Measurements from ENCODE around the gene PBRM1.
"Not testable (repeated sequence)": the region's sequence is repeated elsewhere in the genome, so short reads cannot be mapped to it uniquely, and the experiment has no call there.

Gene PBRM1

DNA sequence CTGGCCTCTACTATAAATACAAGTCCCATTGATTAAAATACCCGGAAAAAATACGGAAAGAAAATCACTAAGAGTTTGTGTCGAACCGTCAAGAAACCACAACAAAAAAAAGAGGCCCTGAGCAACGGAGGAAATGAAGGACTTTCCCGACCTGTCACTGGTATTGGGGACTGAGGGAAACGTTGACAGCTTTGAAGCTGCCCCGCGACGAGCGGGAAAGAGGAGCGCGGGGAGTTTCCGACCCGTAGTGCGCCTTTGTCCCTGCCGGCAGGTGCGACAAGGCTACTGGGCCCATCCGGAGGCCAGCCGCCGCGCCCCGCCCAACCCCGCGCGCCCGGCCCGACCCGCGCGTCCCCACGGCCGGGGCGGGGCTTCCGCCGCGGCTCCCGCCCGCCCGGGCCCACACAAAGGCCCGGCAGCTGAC, 416 bp downstream of the PBRM1 start:
- peaks cover 73% of the 10 kb centered on the region for H3K4me1 Mint-ChIP-seq
- H3K36me3 Mint-ChIP-seq: peaks cover 26% of the 10 kb centered on the region
- no peaks in the 10 kb centered on the region for H3K9me3 Mint-ChIP-seq
- no peaks in the 10 kb centered on the region for H3K27me3 Mint-ChIP-seq
- H3K4me3 Mint-ChIP-seq: peak overlapping the region; percentile 96
- peak overlapping the region; percentile 97 for H3K27ac Mint-ChIP-seq

DNA sequence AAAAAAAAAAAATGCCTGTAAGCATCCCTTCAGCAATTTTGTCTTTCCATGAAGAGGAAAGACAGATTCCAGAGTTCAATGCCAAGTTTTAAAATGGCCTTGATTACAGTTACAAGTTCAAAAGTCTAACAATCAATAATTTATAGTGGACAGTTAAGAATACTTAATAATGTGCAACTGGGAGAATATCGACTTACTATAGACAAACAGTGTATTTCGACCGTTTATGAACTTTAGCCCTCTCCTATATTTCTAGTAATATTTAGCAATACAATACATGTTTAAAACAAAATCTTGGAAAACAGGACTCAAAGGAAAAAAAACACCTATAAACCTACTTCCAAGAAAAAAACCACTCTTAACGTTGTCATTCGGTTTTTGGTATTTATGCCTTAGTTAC, 1.5 kb downstream of the PBRM1 start:
- Mint-ChIP-seq H3K4me3 (peak overlapping the region; percentile 96), H3K27me3 (no peaks in the 10 kb centered on the region), H3K4me1 (peaks cover 72% of the 10 kb centered on the region), H3K27ac (peak overlapping the region; percentile 55), H3K9me3 (no peaks in the 10 kb centered on the region), H3K36me3 (peaks cover 25% of the 10 kb centered on the region)

GRCh38 chr3:52683611-52684010, 2.1 kb downstream of the PBRM1 start:
- peak overlapping the region; percentile 55 for H3K27ac Mint-ChIP-seq
- H3K4me1 Mint-ChIP-seq: peaks cover 69% of the 10 kb centered on the region
- H3K36me3 Mint-ChIP-seq: peaks cover 22% of the 10 kb centered on the region
- H3K9me3 Mint-ChIP-seq: no peaks in the 10 kb centered on the region
- H3K4me3 Mint-ChIP-seq: peak overlapping the region; percentile 96
- H3K27me3 Mint-ChIP-seq: no peaks in the 10 kb centered on the region

DNA sequence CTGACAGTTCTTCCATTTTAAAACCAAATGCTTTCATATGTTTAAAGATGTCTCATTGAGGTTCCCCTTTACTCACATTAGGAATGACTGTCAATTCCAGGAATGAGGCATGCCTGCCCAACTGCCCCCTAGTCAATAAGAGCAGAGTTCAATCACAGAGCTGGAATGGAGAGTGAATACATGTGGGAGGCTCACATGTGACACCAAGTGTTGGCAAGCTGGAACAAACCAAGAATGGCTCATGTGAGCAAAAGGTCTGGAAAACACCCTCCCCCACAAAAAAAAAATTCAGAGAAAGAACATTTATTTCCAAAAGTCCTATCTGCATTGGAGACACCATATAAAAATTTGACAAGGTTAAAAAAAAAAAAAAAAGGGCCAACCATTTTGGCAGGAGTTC, 3.7 kb downstream of the PBRM1 start:
- Mint-ChIP-seq H3K36me3 (peaks cover 20% of the 10 kb centered on the region), H3K4me1 (peaks cover 53% of the 10 kb centered on the region), H3K9me3 (no peaks in the 10 kb centered on the region), H3K27ac (peak overlapping the region; percentile 66), H3K4me3 (peak overlapping the region; percentile 31), H3K27me3 (no peaks in the 10 kb centered on the region)

GRCh38 chr3:52681596-52681995, 4.1 kb downstream of the PBRM1 start:
- peak overlapping the region; percentile 31 for H3K4me3 Mint-ChIP-seq
- peaks cover 49% of the 10 kb centered on the region for H3K4me1 Mint-ChIP-seq
- no peaks in the 10 kb centered on the region for H3K27me3 Mint-ChIP-seq
- H3K9me3 Mint-ChIP-seq: no peaks in the 10 kb centered on the region
- H3K36me3 Mint-ChIP-seq: peaks cover 21% of the 10 kb centered on the region
- H3K27ac Mint-ChIP-seq: peak overlapping the region; percentile 66

GRCh38 chr3:52679811-52680210, 5.9 kb downstream of the PBRM1 start:
- Mint-ChIP-seq H3K36me3 (peaks cover 21% of the 10 kb centered on the region), H3K27me3 (no peaks in the 10 kb centered on the region), H3K4me1 (peaks cover 43% of the 10 kb centered on the region), H3K27ac (peak overlapping the region; percentile 77), H3K4me3 (no peak overlapping the region), H3K9me3 (no peaks in the 10 kb centered on the region)

DNA sequence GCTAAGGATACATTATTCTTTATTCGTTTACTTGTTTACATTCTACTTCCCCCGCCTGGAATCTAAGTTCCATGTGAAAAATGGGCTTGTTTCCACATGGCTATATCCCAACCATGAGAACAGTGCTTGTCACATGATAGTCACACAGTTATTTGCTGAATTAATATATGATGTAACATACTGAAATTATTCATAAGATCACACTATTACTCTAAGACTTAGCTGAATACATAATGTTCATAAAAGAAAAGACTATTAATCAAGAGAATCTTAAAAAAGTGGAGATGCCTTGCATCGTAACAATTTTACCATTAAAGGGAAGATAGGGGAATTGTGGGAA, 6.5 kb downstream of the PBRM1 start:
- Mint-ChIP-seq H3K27me3 (no peaks in the 10 kb centered on the region), H3K4me1 (peaks cover 37% of the 10 kb centered on the region), H3K27ac (no peak overlapping the region), H3K4me3 (no peak overlapping the region), H3K36me3 (peaks cover 21% of the 10 kb centered on the region), H3K9me3 (no peaks in the 10 kb centered on the region)

GRCh38 chr3:52678265-52679198, 7.2 kb downstream of the PBRM1 start:
- Mint-ChIP-seq H3K36me3 (peaks cover 21% of the 10 kb centered on the region), H3K27ac (no peak overlapping the region), H3K4me3 (no peak overlapping the region), H3K9me3 (no peaks in the 10 kb centered on the region), H3K4me1 (peaks cover 34% of the 10 kb centered on the region), H3K27me3 (no peaks in the 10 kb centered on the region)

GRCh38 chr3:52676201-52676600, 9.5 kb downstream of the PBRM1 start:
- Mint-ChIP-seq H3K36me3 (peaks cover 20% of the 10 kb centered on the region), H3K4me1 (peaks cover 29% of the 10 kb centered on the region)
- H3K4me3 Mint-ChIP-seq: not testable (repeated sequence)

GRCh38 chr3:52671676-52672075, 14.0 kb downstream of the PBRM1 start:
- peak overlapping the region; percentile 33 for H3K27ac Mint-ChIP-seq
- no peaks in the 10 kb centered on the region for H3K27me3 Mint-ChIP-seq
- peaks cover 8% of the 10 kb centered on the region for H3K36me3 Mint-ChIP-seq
- no peak overlapping the region for H3K4me3 Mint-ChIP-seq
- no peaks in the 10 kb centered on the region for H3K9me3 Mint-ChIP-seq
- peaks cover 22% of the 10 kb centered on the region for H3K4me1 Mint-ChIP-seq

More at GRCh38 chr3:52676201-52676600, 9.5 kb downstream of the PBRM1 start:
- not testable (repeated sequence) for H3K27ac Mint-ChIP-seq, H3K27me3 Mint-ChIP-seq, H3K9me3 Mint-ChIP-seq

DNA sequence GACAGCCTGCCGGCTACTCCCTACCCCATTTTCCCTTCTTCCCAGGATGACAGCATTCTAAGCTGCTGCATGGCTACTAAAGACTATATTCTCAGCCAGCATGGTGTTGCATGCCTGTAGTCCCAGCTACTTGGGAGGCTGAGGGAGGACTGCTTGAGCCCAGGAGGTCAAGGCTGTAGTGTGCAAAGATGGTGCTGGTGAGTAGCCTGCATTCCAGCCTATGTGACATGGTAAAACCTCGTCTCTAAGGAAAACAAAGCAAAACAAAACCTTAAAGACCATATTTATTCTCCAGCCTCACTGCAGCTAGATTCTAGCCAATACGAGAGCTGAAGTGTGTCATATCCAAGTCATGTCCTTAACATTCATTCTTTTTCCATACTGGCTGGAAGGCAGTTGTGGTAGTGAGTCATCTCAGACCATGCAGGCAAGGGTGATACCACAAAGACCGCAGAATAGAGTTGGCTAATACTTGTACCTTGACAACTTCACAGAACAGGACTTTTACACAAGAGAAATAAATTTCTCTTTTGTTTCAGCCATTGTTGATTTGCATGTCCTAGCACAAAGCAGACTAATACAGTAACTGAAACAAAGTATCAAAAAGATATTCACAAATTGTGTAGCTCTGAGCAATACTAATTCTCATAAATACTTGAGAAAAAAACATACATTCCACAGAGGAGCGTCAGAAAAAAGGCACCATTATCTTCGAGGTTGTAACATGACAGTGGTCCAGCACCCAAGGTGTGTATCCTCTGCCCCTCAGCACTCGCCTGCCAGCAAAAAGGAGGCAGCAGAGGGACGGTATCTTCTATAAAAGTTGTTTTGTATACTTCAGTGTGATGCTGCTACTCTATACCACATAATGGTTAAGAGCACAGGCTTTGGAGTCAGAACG, 14.8 kb downstream of the PBRM1 start:
- no peak overlapping the region for H3K4me3 Mint-ChIP-seq
- peak overlapping the region; percentile 90 for H3K27ac Mint-ChIP-seq
- no peaks in the 10 kb centered on the region for H3K27me3 Mint-ChIP-seq
- H3K36me3 Mint-ChIP-seq: peaks cover 4% of the 10 kb centered on the region
- no peaks in the 10 kb centered on the region for H3K9me3 Mint-ChIP-seq
- H3K4me1 Mint-ChIP-seq: peaks cover 22% of the 10 kb centered on the region

GRCh38 chr3:52663098-52663497, 22.6 kb downstream of the PBRM1 start:
- no peak overlapping the region for H3K27ac Mint-ChIP-seq

DNA sequence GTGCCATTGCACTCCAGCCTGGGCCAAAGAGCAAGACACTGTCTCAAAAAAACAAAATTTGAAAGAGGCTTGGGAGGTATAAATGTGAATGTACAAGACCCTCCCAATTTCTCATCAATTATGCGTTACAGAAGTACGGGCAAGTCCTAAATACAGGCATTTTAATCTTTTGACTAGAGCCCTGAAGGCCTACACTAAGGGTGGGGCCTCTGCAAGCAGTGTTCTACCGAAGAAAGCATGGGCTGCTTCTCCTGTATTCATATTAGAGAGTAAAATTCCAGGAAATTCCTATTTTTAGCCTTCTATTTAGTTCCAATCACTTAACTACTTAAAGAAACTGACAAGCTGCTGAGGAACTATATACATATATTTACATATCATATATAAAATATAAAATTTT, 25.7 kb downstream of the PBRM1 start:
- peaks cover 10% of the 10 kb centered on the region for H3K4me1 Mint-ChIP-seq
- H3K27me3 Mint-ChIP-seq: no peaks in the 10 kb centered on the region
- H3K36me3 Mint-ChIP-seq: peaks cover 19% of the 10 kb centered on the region
- no peak overlapping the region for H3K4me3 Mint-ChIP-seq
- H3K9me3 Mint-ChIP-seq: no peaks in the 10 kb centered on the region
- no peak overlapping the region for H3K27ac Mint-ChIP-seq

More at GRCh38 chr3:52663098-52663497, 22.6 kb downstream of the PBRM1 start:
- no peak overlapping the region for H3K4me3 Mint-ChIP-seq
- no peaks in the 10 kb centered on the region for H3K27me3 Mint-ChIP-seq
- peaks cover 13% of the 10 kb centered on the region for H3K36me3 Mint-ChIP-seq
- peaks cover 4% of the 10 kb centered on the region for H3K4me1 Mint-ChIP-seq
- H3K9me3 Mint-ChIP-seq: no peaks in the 10 kb centered on the region

- no peaks in the 10 kb centered on the region for H3K27me3 Mint-ChIP-seq
- peaks cover 6% of the 10 kb centered on the region for H3K4me1 Mint-ChIP-seq
- H3K9me3 Mint-ChIP-seq: no peaks in the 10 kb centered on the region
- peak overlapping the region; percentile 75 for H3K27ac Mint-ChIP-seq
- no peak overlapping the region for H3K4me3 Mint-ChIP-seq
- peaks cover 9% of the 10 kb centered on the region for H3K36me3 Mint-ChIP-seq
Observed at GRCh38 chr3:52655895-52656294, 29.8 kb downstream of the PBRM1 start.

DNA sequence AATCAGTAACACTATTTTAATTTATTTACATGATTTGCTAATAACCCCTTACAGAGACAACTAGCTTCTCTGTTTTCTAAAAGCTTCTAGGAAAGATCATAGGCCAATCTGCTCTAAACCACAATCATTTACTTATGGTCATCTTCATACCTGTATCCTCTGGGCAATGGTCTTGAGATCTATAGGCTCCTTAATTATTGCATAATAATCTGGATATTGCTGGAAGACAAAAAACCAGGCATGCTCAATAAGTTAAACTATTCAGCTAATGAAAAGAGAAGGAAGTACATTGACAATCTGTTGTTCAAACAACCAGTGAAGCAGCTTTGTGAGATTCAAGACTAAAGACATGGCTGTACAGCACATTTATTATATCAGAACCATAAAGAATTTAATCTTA, 34.1 kb downstream of the PBRM1 start:
- H3K4me1 Mint-ChIP-seq: peaks cover 6% of the 10 kb centered on the region
- H3K27ac Mint-ChIP-seq: no peak overlapping the region
- no peaks in the 10 kb centered on the region for H3K9me3 Mint-ChIP-seq
- H3K36me3 Mint-ChIP-seq: peaks cover 21% of the 10 kb centered on the region
- no peak overlapping the region for H3K4me3 Mint-ChIP-seq
- H3K27me3 Mint-ChIP-seq: no peaks in the 10 kb centered on the region

- Mint-ChIP-seq H3K4me3 (no peak overlapping the region), H3K9me3 (no peaks in the 10 kb centered on the region), H3K36me3 (peaks cover 17% of the 10 kb centered on the region), H3K27me3 (no peaks in the 10 kb centered on the region), H3K4me1 (no peaks in the 10 kb centered on the region), H3K27ac (no peak overlapping the region)
Observed at GRCh38 chr3:52650439-52650838, 35.3 kb downstream of the PBRM1 start.

All from activated naive CD4-positive, alpha-beta T cell treated with anti-CD3 and anti-CD28 coated beads, Interleukin-2, amount 50 U/mL, for 24 hours (primary cell).